HG03095 (cell line): ENCODE results near the gene JAK3.

ENCODE experiments used
- ATAC-seq: cut with Tn5 transposase; IDR thresholded peaks from one replicate; pipeline ENCODE4 v1.9.1; 2021; ENCODE audit warnings: moderate library complexity; ENCODE audit not compliant: unreplicated experiment

The JAK3 gene

DNA sequence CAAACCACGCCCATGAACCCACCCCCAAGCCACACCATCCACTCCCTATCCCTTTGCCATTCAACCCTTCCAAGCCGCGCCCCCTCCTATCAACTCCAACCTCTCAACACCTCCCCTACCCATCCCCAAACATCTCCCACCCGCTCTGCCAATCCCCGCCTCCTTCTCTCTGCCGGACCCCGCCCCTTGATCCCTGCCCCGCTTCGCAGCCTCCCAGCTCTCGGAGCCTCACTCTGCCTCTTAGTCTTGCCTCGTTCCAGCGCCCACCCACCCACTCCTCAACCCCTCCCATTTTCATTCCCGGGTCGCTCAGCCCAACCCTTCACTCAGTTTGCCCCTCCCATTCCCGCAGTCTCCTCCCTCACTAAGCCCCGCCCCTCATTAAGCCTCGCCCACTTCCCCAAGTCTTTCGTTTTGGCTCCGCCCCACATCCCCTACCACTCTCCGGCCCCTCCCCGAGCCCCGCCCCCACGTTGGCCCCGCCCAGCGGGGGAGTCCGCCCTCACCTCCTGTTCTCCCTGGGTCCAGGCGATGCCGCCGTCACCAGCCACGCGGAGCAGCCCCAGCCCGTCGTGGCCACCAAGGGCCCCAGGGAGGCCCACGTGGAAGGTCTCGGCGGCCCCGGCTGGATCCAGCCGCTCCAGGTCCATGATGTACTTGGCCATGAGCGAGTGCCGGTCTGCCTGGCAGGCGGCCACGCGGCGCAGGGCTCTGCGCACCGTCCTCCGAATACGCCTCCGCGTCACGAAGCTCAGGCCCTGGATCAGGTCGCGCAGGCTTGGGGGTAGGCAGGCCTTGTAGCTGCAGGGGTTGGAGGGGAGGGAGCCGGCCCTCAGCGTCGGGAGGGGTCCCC is 5.7 kb downstream of the JAK3 start:
- no peak for ATAC-seq

DNA sequence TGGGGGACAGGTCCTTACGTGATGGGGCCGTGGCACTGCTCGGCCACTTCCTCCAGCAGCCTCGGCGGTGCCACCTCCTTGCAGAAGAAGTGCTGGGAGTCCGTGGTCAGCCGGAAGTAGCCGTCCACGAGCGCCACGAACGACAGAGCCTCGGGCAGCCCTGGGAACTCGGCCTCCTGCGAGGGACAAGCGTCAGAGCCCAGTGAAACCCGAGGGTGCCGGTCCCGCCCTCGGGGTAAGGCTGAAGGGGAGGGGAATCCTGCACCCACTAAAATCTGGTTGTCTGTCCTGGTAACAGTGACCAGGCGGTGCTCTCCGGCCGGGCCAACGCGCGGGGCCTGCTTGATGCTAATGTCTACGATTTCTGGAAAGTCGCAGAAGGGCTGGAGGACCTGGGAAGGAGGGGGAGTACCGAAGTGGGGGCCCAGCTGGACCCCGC is 6.4 kb downstream of the JAK3 start:
- no peak for ATAC-seq

DNA sequence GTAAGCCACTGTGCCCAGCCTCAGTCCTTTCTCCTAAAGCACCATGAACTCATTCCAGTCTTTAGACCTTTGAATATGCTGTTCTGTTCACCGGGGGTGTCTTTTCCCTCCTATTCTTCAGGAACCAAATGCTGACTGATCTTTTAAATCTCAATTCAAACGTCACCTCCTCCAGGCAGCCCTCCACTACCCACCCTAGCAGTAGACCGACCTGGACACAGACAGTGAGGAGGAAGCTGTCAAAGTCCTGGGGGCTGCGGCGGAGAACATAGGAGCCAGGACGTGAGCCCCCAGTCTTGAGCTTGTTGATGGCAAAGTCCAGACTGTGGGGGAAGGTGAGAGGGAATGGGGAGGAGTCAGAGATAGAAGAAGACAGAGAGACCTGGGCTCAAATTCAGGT is 7.8 kb downstream of the JAK3 start:
- no peak for ATAC-seq

DNA sequence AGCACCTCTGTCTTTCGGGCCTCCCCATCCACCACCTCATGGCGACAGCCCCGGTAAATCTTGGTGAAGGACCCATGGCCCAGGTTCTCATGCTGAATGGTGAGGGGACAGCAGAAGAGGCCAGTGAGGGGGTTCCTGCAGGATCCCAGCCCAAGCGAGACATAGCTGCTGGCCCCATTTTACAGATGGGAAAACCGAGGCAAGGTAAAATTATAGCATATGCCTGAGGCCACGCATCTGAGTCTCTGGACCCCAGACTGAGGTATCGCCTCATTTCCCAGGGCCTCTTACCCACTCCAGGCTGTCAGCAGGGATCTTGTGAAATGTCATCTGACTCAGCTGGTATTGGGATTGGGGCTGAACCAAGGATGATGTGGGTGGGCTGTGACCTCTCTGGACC is 9.8 kb downstream of the JAK3 start:
- ATAC-seq = no peak

DNA sequence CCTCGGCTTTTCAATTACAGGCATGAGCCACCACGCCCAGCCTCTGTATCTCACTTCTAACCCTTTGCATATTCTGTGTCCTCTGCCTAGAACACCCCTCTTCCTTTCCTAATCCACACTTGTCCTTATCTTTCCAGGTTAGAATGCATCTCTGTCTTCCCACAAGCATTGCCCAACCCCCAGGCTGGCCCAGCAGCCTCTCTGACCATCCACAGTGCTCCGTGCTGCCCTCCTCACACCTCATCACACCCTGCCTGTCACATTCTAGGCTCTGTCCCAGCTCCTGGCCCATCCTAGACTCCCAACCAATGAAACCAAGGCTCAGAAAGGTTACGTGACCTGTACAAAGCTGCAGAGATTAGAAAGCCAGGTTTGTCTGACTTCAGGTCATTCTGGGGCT is 11.3 kb downstream of the JAK3 start:
- no peak for ATAC-seq

DNA sequence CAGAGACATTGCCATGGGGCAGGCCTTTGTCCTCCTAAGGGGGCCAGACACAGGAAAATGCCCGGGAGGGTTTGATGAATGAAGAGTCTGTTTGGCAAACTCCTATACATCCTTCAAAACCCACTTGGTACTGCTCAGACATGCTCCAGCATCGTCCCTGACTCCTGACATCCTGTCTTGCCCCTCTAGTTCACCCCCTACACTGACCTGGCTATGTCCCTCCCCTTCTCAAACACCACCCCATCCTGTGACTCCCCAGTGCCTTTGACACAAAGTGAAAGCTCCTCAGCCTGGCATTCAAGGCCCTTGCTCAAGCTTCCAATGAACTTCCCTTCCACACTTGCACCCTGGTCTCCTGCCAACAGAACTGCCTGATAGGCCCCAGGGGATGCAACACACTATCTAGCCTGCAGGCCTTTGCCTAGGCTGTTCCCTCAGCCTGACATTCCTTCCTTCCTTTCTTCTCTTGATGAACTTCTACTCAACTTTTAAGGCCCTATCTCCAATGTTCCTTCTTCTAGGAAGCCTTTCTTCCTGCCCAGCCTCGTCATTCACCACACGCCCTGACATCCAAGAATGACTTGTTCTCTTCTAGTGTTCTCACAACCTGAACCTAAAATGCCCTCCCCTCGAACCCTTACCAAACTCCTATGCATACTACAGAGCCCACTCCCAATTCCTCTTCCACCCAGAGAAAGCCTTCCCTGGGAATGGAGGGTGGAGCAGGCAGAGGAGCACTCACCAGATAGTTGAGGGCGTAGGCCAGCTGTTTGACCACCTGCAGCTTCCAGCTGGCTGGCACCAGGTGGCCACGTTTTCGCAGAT is 12.4 kb downstream of the JAK3 start:
- no peak for ATAC-seq

DNA sequence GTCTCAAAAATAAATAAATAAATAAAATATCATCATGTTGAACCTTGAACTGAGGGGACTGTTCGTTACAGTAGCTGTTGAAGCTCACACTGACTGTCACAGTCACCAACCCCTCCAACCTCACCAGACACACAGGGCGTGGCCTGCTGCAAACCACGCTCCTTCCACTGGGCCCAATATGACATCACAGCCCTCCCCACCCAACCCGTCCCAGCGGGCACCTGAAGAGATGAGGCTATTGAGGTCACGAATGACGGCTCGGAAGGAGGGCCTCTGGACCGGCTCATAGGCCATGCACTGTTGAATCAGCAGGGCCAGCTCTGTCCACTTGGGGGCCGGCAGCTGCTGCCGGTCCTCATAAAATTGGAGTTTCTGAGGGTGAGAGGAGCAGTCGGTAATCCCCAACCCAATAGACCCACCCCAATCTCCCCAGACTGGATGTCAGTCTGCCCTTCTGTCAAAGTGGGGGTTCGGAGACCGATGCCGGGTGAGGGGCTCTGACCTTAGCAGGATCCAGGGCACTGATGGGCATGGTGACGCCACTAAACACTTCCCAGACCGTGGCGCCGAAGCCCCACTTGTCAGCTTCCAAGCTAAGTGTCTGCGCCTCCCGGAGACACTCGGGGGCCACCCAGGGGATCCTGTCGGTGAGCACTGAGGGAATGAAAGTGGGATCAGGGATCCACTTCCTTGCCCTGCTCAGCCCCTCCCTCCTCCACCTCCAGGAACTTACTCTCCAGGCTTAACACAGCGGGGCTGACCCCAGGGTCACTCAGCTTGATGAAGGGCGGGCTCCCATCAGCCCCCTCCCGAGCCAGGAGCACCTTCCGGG is 13.2 kb downstream of the JAK3 start:
- ATAC-seq = no peak

DNA sequence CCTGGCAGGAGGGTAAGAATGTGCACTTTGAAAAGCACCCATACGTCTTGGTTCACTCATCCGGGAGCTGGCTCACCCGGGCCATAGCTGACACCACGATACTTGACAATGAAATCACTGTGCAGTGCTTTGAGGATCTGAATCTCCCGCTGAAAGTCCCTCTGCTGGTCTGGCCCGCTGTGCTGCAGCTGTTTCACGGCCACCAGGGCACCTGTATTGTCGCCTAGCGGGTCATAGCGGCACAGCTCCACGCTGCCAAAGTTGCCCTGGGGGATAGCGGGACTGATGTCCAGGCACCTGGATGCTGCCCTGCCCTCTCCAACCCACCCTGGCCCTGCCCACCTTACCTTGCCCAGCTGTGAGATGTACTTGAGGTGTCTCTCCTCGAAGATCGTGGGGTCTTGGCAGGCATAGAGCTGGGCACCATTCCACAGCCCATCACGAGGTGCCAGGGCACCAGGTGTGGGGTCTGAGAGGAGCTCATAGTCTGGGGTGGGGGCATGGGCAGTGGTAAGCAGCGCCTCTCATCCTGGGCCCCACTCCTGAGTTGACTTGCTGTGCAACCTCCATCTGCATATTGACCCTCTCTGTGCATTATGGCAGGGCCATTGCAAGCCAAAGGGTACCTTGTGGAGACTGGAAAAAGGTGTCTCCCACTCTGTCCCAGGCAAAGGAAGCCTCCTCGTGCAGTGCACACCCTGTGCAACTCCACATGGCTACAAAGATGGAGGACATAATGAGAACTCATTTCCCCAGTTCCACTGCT is 15.2 kb downstream of the JAK3 start:
- no peak for ATAC-seq

DNA sequence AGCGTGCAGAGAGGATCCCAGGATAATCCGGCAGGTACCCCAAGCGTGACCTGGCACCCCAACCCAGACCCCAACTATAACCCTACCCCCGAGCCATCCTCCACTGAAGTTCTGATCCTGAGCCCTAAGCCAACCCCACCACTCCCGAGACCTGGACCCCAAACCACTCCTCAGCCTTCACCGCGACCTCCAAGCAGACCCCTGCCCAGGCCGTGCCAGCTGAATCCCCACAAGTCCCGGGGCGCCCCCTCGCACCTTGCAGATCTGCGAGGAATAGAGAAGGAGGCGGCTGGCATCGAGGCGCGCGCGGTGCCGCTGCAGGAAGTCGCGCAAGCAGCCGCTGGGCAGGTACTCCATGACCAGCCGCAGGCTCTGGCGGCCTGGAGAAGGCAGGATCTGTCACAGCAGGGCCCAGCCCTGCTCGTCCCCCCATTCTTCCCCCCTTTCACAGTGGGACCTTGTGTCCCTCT is 16.3 kb downstream of the JAK3 start:
- ATAC-seq = no peak

DNA sequence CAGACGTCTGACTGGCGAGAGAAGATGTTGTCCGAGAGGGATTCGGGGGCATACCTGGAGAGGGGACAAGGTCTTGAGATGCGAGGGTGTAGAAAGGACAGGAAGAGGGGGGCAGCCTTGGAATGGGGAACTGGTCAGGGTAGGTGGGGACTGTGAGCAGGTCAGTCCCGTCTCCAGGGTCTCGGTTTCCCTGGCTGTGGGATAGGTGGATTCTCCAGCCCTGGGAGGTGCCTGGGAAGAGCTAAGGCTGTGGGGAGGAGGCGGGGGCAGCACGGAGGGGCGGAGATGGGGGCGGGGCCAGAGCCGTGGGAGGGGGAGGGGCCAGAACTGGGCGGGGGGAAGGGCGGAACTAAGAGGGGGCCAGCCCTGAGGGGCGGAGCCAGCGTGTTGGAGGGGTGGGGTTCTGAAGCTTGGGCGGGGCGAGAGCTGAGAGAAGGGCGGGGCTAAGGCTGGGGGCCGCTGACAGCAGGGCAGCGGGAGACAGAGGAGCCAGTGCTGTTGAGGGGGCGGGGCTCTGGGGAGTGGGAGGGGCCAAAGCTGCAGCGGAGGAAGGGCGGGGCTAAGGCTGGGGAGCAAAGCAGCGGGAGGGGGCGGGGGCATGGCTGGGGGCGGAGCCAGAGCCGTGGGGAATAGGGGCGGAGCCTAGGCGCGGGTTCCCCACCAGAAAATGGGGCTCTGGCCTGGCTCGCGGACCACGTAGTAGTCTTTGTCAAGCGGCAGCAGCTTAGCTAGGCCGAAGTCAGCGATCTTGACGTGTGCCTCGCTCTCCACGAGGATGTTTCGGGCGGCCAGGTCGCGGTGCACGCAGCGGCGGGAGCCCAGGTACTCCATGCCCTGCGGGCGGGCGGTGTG is 17.0 kb downstream of the JAK3 start:
- ATAC-seq = no peak

DNA sequence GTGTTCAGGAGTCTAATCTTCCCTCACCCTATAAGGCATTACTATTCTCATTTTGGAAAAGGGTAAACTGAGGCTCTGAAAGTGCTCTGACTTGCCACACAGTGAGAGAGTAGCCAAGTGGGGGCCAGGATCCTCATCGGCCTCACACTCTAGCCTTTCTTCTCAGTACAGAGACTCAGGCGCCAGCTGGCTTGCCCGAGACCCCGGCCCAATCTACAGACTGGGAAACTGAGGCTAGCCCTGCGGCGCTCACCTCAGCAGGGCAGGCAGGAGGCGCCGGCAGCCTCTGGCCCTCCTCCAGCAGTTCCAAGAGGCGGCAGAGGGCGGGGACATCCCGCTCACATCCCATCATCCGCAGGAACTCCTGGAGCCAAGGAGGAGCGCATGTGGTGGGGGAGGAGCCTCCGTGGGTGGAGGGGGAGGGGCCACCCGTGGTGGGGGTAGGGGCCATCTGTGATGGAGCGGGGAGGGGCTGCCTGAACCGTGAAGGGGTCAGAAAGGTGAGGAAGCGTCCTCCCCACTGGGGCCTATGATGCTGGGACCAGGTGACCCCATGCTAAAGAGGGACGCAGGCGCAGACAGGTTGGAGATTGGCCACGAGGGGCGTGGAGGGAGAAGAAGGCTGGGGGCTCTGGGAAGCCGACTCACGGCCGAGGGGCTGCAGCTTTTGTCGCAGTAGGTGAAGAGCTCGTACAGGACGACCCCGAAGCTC is 17.8 kb downstream of the JAK3 start:
- no peak for ATAC-seq

DNA sequence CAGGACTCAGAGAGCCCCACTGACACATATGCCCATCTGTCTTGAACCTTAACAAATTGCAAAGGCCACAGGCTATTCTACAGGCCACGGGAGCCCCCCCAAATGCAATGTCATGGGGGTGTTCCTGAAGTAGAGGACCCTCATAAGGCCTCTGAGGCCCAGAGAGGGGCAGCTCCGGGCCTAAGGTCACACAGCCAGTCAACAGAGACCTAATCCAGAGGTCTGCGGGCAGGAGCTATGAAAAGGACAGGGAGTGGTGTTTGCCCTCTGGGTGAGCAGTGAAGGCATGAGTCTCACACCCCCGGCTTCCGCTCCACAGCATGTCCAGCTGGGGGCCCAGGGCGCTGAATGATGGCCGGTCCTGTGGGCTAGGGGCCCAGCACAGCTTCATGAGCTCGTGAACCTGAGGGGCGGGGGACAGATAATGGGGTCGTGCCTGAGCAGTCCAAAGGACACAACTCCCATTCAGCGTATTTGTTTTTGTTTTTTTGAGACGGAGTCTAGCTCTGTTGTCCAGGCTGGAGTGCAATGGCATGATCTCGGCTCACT is 21.2 kb downstream of the JAK3 start:
- no peak for ATAC-seq

DNA sequence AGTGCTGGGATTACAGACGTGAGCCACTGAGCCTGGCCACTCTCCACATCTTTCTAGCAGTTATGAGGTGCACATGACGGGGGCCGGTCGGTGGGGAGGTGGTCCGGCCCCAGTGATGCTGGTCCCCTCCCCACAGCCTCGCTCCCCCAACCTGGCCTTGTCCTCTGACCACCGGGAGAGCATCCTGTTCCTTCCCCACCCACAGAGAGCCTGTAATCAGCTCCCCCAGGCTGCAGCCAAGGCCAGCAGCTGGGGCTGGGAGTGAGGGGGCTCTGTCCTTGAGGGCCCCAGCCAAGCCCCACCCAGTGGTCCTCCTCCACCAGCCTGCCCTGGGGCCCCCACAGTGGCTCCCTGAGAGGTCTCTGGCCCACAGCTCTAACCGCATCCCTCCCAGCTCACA is 23.4 kb downstream of the JAK3 start:
- no peak for ATAC-seq

DNA sequence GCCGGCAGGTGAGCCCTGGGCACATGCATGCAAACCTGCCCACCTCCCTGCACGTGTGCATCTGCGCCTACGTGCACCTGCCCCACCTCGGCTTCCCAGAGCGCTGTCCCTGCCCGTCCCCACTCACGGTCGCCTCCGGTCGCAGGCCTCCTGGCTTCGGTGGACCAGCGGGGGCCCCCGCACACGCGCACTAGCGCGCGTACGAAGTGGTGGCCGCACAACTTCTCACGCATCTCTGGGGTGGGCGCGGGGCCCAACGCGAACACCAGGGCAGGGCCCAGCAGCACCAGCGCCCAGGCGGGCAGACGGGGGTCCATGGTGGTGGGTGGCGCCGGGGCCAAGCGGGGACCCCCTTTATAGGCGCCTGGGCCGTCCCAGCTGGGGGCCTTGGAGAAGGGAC is 26.6 kb downstream of the JAK3 start, which contains the start of gene INSL3:
INSL3 (minus strand) TSS at position 330 of the 400 bp plus-strand sequence; CDS start at position 317, 13 bp downstream.
- no peak for ATAC-seq

DNA sequence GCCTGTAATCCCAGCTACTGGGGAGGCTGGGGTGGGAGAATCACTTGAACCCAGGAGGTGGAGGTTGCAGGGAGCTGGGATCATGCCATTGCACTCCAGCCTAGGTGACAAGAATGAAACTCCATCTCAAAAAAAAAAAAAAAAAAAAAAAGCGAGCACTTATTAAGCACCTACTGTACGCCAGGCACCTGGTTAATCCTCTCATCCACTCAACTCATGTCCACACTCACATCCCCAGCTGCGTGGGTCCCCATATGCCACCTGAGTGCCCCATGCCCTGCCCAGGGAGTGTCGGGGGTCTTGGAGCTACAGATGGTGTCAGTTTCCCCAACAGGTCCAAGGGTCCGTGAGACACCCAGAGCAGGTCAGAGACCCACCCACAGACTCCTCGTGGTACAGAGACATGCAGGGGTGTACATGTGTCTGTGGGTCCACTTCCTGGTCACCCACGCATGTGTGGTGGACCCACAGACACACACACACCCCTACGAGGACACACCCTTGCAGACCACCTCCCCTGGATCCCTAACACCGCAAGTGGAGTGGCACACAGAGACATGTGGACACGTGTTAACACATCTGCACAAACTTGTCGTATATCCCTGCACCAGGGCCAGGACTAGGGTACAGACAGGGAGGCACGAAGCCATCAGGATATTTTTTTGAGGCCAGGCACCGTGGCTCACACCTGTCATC is 30.0 kb downstream of the JAK3 start:
- ATAC-seq = no peak

DNA sequence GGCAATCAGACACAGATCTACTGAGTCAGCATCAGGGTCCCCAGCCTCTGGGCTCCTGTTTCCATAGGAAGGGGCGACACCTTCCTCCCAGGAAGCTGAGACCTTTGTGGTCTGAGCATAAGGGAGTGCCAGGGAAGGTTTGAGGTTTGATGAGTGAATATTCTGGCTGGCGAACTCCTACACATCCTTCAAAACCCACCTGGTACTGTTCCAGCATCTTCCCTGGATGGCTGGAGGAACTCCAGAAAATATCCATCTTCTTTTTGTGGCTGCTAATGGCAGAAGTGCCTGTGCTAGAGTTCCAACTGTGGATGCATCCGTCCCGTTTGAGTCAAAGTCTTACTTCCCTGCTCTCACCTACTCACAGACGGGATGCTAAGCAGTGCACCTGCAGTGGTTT is 35.7 kb downstream of the JAK3 start:
- no peak for ATAC-seq

DNA sequence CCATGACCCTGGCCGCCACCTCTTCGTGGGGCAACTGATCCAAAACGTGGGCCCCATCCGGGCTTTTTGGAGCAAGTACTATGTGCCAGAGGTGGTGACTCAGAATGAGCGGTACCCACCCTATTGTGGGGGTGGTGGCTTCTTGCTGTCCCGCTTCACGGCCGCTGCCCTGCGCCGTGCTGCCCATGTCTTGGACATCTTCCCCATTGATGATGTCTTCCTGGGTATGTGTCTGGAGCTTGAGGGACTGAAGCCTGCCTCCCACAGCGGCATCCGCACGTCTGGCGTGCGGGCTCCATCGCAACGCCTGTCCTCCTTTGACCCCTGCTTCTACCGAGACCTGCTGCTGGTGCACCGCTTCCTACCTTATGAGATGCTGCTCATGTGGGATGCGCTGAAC is 36.1 kb downstream of the JAK3 start:
- no peak for ATAC-seq

DNA sequence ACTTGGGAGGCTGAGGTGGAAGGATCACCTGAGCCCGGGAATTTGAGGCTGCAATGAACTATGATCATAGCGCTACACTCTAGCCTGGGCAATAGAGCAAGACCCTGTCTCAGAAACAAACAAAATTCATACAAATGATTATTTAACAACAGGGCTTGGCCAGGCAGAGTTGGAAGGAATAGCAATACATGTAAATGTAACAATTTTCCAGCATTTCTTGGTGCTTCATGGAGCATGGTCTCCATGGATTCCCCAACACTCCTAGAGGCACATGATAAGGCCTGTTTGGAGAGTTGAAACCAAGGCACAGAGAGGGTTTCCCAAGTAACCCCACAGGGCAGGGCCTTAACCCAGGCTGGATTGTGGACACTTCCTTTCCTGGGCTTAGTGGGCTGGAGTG is 36.7 kb downstream of the JAK3 start:
- no peak for ATAC-seq
